ENCODE data around the gene ACTN2. TPM values are rescaled to one million over a fixed set of nuclear protein-coding genes. Genes with fewer than 3 reads are reported as not detected.

The ACTN2 gene
- total RNA-seq, 8 experiments from 2014 or later, result 0.35 to 5.0 (median 2.4) TPM; not detected in 1

DNA sequence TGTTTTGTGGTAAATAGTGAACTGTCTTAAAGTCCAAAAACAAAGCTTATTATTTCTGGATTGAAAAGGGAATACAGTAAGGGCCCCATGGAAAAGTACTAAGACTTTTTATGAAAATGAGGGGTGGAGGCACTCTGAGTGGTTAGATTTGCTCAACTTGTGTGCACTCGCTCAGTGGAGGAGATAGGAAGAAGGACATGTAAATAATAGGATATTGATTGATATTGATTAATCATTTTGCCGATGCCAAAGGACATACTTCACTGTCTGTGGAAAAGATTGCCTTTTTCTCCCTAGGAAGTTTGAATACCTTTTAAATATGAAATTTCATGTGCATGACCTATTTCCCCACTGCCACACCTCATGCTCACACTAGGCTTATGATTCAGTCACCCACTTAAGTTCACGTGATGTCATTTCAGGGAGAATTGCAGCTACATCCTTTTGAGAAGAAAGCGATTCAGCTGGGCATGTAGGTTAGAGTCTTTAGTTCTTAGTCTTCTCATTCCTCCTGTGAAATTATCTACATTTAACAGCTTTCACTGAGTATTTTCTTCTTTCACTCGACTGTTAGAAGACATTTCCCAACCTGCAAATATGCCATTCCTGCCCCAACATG lies 113.8 kb downstream of the ACTN2 start:
- WGBS, 10 experiments, result 58 to 98% (median 77%) methylated on average over 2 to 5 of the region's 5 CpGs
- Histone ChIP-seq H3K4me1 (replicated peaks in 1 of 2) (peaks cover 3 to 9% of the 10 kb centered on the region in 2 donors), H3K27ac (no peak overlapping the region), H3K4me3 (no peak overlapping the region)
- peak in 2 of 8 experiments; percentile 6 to 7 for ATAC-seq (replicated peaks in 6 of 8)
- in situ Hi-C loops (cut with MboI; ENCODE audit: low pct_unique_long_range_greater_than_20kb in 2 of 9, low sequenced_read_pairs in 9 of 9, unreplicated experiment in 9 of 9), result no loop called here

DNA sequence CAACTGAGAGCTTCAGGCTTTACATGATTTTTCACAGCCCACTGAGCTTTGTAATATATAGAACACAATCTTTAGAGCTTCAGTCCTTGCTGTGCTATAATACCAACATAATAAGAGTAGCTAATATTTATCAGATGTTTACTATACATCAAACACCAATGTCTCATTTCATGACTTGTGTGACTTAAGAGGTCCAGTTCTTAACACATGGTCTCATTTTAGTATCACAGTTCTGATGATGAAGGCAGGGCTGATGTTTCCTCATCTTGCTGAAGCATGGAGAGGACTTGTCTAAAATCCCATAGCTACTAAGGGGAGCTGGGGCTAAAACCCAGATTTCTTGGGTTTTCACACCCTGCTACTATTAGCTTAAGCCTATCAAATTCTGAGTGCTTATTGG lies 114.3 kb downstream of the ACTN2 start:
- H3K4me3 ChIP-seq, result no peak overlapping the region

DNA sequence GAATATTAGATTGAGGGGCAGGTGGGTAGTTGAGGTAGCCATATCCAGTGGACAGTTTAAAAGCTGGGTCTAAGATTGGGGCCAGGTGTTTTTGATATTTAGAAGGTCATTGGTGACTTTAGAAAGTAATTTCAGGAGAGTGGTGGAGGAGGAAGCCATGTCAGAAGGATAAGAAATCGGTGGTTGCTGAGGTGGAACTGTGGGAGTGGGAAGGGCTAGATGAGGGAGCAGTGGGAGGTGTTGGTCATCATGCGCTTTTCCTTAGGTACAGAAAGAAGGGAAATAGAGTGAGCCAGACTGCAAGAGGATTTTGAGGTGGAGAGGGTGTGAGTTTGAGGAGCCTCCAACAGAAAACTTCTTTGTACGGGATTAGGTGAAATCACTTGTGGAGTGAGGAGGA lies 116.0 kb downstream of the ACTN2 start:
- H3K4me1 ChIP-seq (replicated peaks in 1 of 2), result peaks cover 0 to 3% of the 10 kb centered on the region in 2 donors
- H3K27ac ChIP-seq, result no peak overlapping the region
- ATAC-seq (replicated peaks in 6 of 8), result no peak
- in situ Hi-C loops (cut with MboI; ENCODE audit: low pct_unique_long_range_greater_than_20kb in 2 of 9, low sequenced_read_pairs in 9 of 9, unreplicated experiment in 9 of 9), result no loop called here
- 50 to 100% (median 92%) methylated on average over 1 to 3 of the region's 3 CpGs; no CpG with 5 or more reads in 1 of the 10 experiments for WGBS, 10 experiments
- no peak overlapping the region for H3K4me3 ChIP-seq

More for the DNA sequence above, 114.3 kb downstream of the ACTN2 start:
- H3K27ac ChIP-seq, result no peak overlapping the region
- in situ Hi-C loops (cut with MboI; ENCODE audit: low pct_unique_long_range_greater_than_20kb in 2 of 9, low sequenced_read_pairs in 9 of 9, unreplicated experiment in 9 of 9), result no loop called here
- ATAC-seq (replicated peaks in 6 of 8), result no peak
- peaks cover 3 to 9% of the 10 kb centered on the region in 2 donors for H3K4me1 ChIP-seq (replicated peaks in 1 of 2)

DNA sequence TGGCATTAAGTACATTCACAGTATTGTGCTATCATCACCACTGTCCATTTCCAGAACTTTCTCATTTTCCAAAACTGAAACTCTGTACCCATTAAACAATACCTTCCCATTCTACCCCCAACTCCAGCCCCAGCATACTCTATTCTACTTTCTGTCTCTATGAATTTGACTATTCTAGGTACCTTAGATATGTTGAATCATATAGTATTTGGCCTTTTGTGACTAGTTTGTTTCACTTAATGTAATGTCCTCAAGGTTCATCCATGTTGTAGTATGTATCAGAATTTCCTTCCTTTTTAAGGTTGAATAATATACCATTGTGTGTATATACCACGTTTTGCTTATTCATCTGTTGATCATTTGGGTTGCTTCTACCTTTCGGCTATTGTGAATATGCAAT lies 120.3 kb downstream of the ACTN2 start:
- no peak overlapping the region for H3K4me3 ChIP-seq
- WGBS, 10 experiments, result 72 to 100% (median 87%) methylated on average over 1 to 2 of the region's 2 CpGs; no CpG with 5 or more reads in 2 of the 10 experiments
- H3K4me1 ChIP-seq (replicated peaks in 1 of 2), result no peaks in the 10 kb centered on the region
- H3K27ac ChIP-seq, result no peak overlapping the region
- in situ Hi-C loops (cut with MboI; ENCODE audit: low pct_unique_long_range_greater_than_20kb in 2 of 9, low sequenced_read_pairs in 9 of 9, unreplicated experiment in 9 of 9), result no loop called here
- ATAC-seq (replicated peaks in 6 of 8), result no peak

DNA sequence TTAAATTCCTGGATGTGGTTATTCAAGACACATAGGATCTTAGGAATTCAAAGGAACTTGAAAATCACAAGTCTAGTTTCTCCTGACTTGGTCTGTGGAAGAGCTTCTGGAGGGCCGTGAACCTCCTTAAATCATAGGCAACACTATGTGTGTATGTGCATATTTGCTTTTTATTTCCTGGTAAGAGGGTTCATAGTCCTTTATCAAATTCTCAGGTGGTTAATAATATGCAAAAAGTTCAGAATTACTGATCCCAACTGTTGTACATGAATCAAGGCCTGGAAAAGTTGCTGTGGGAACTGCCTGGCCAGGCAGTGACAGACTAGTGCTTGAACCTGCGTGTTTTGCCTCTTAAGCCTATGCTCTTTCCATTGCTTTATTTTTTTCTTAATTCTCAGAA lies 121.7 kb downstream of the ACTN2 start:
- H3K27ac ChIP-seq, result no peak overlapping the region
- H3K4me3 ChIP-seq, result no peak overlapping the region
- WGBS, 10 experiments, result 67 to 100% (median 95%) methylated on average over 1 to 2 of the region's 2 CpGs; no CpG with 5 or more reads in 4 of the 10 experiments
- H3K4me1 ChIP-seq (replicated peaks in 1 of 2), result no peaks in the 10 kb centered on the region
- ATAC-seq (replicated peaks in 6 of 8), result no peak
- in situ Hi-C loops (cut with MboI; ENCODE audit: low pct_unique_long_range_greater_than_20kb in 2 of 9, low sequenced_read_pairs in 9 of 9, unreplicated experiment in 9 of 9), result no loop called here

DNA sequence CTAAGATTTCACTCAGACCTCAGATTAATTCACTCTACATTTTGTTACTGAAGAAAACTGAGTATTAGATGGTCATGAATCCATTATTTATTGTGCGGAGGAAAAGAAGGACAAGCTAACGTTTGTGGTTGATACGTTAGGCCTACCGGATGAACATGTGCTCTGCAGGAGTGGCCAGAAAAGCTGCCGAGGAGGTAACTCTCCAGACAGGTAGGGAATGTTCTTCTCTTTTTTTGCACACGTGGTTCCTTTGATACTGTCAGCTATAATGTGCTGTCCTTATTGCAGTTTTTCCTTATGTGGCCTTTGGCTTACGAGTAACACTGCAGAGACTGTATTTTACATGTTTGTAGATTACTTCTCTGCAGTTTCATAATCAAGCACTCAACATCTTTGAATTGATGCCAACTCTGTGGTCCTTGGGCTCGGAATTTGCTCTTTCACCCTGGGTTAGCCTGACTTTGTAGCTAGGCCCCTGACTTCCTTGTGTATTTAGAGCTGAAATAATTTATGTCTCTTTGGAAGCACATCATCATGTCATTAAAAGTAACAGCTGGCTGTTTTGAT lies 122.3 kb downstream of the ACTN2 start:
- H3K4me1 ChIP-seq (replicated peaks in 1 of 2), result no peaks in the 10 kb centered on the region
- in situ Hi-C loops (cut with MboI; ENCODE audit: low pct_unique_long_range_greater_than_20kb in 2 of 9, low sequenced_read_pairs in 9 of 9, unreplicated experiment in 9 of 9), result no loop called here
- H3K27ac ChIP-seq, result no peak overlapping the region
- WGBS, 10 experiments, result 43 to 100% (median 87%) methylated on average over 1 to 8 of the region's 8 CpGs
- H3K4me3 ChIP-seq, result no peak overlapping the region
- no peak for ATAC-seq (replicated peaks in 6 of 8)

DNA sequence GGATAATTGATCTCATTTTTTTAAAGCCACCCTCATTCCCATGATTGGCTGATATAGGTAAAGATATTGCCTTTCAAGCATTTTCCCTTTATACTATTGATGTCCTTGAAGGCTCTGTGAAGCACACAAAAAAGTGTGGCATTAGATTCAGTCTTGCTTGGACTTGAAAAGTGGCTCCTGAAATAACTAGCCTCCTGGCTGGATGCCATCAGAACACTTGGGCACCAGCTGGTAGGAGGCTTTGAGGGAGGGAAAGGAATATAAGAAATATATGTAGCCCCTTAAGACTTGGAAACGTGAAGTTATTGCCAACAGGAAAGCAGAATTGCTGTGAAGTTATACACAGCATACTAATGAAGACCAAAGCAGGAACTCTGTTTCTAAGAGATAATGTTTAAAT lies 122.8 kb downstream of the ACTN2 start:
- no peak overlapping the region for H3K4me3 ChIP-seq
- in situ Hi-C loops (cut with MboI; ENCODE audit: low pct_unique_long_range_greater_than_20kb in 2 of 9, low sequenced_read_pairs in 9 of 9, unreplicated experiment in 9 of 9), result no loop called here
- no peak overlapping the region for H3K27ac ChIP-seq
- WGBS, 10 experiments, result 0 to 100% (median 73%) methylated on average over 1 of the region's 1 CpG; no CpG with 5 or more reads in 2 of the 10 experiments
- H3K4me1 ChIP-seq (replicated peaks in 1 of 2), result no peaks in the 10 kb centered on the region
- ATAC-seq (replicated peaks in 6 of 8), result no peak

DNA sequence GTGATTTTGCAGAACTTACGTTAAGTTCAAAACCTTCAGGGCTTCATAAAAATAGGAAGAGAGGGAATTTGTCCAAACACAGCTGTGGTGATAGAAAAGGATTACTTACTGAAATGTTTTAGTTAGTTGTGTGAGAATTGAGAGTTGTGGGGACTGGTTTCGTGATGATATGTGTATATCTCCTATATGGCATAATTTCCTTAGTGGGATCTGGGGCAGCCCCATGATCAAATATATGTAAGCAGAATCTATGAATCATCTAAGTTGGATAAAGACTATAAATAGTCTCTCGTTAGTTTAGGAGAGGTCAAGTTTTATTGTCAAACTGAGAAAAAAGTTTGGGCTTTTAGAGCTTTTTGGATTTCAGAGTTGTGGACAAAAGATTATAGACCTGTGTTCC lies 123.7 kb downstream of the ACTN2 start:
- Histone ChIP-seq H3K27ac (no peak overlapping the region), H3K4me3 (no peak overlapping the region), H3K4me1 (replicated peaks in 1 of 2) (no peaks in the 10 kb centered on the region)
- in situ Hi-C loops (cut with MboI; ENCODE audit: low pct_unique_long_range_greater_than_20kb in 2 of 9, low sequenced_read_pairs in 9 of 9, unreplicated experiment in 9 of 9), result no loop called here
- WGBS, 10 experiments, result 83 to 100% (median 100%) methylated on average over 1 to 3 of the region's 3 CpGs; no CpG with 5 or more reads in 1 of the 10 experiments
- ATAC-seq (replicated peaks in 6 of 8), result no peak

DNA sequence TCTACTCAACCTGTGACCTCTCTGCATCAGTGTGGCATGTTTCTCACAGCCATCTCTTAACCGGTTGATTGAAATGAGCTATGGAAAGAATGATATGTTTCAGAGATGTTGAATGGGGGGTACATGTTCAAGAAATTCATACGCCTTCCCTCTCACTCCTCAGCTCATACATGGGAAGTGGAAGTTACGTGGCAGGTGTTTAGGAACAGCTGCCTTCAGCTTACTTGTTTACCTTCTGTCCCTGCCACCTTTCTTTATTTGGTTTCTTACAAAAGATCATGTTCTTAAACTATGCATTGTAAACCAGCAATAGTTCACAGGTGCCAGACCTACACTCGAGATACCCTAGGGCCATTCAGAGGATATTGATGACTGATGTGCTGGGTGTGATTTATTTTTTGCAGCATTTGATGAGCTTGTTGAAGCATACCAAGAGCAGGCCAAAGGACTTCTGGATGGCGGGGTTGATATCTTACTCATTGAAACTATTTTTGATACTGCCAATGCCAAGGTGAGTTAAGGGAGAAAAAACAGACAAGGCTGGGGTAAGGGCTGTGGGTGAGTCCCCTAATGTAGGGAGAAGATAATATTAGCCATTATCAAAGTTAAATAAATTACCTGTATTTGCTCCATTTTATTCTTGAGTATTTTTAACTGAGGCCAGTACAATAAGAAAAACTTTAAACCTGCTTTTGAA lies 126.2 kb downstream of the ACTN2 start:
- WGBS, 10 experiments, result 90 to 100% (median 99%) methylated on average over 1 to 5 of the region's 5 CpGs
- Histone ChIP-seq H3K4me3 (no peak overlapping the region), H3K4me1 (replicated peaks in 1 of 2) (no peaks in the 10 kb centered on the region), H3K27ac (no peak overlapping the region)
- in situ Hi-C loops (cut with MboI; ENCODE audit: low pct_unique_long_range_greater_than_20kb in 2 of 9, low sequenced_read_pairs in 9 of 9, unreplicated experiment in 9 of 9), result no loop called here
- ATAC-seq (replicated peaks in 6 of 8), result no peak

Other genes starting within 250 kb of the ACTN2 start
- 10 to 100 TPM; 12.5 to 86.5 (median 34.1) TPM for gene LGALS8, start 162.5 kb upstream of the ACTN2 start, total RNA-seq
- 10 to 100 TPM; 17.4 to 51.4 (median 31.4) TPM for gene HEATR1, start 82.0 kb upstream of the ACTN2 start, total RNA-seq
- gene MTR, start 108.8 kb downstream of the ACTN2 start, total RNA-seq, result 10 to 100 TPM; 13.9 to 42.3 (median 21.0) TPM

All from motor neuron (in vitro differentiated cells).